Retina (tissue), 1 donor: ENCODE measurements around the gene ZSCAN29.
"Not testable (repeated sequence)": the region's sequence is repeated elsewhere in the genome, so short reads cannot be mapped to it uniquely, and the experiment has no call there.

ENCODE experiments used
- DNase-seq: peaks from one replicate; pipeline ENCODE4 v3.0.0-alpha.2; 2016

Gene ZSCAN29

DNA sequence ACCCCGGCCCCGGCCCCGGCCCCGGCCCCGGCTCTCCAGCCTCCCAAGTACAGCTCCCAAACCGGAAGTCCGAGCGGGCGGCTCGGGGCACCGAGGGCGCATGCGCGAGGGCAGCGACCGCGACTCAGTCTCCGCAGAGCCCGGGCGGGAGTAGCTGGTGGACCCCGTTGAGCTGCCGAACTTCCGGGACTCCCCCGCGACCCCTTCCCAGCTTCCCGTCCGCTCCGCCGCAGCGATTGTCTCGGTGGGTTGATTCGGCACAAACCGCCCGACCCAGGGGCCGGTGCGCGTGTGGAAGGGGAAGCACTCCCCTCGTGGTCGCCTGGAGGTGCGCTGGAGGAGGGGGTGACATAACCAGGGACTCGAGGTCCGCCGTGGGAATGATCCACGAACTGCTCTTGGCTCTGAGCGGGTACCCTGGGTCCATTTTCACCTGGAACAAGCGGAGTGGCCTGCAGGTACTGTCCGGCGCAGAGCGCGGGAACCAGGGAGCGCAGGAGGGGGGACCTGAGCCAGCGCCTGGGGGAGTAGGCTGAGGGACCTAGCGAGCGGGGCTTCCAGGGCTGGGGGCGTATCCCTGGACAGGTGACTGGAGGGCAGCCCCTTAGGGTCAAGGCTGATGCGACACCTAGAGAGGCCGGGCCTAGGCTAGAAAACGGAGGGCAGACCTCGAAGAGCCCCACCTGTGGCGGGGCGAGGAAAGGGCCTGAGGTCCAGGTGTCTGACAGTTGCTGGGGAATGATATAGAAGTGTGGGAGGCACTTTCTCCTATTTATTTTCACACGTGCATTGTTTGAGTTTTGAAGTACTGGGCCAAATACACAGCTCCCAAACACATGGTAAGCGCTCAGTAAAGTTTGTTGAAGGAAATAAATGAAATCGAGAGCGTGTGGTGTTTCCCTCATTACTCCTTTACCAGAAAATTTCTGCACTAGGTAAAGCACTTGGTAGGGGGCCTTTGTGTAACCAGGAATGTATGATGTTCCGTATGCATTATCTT lies at the start of gene ZSCAN29, which contains the start of gene TUBGCP4:
TSS of gene ZSCAN29 (minus strand) at position 69 of the 1,000 bp plus-strand sequence. CDS start 1,130 bp downstream, outside the sequence.
TSS of gene TUBGCP4 (plus strand) at position 127 of the 1,000 bp plus-strand sequence. CDS start at position 381, 254 bp downstream.
- DNase-seq, result peak; percentile 94

DNA sequence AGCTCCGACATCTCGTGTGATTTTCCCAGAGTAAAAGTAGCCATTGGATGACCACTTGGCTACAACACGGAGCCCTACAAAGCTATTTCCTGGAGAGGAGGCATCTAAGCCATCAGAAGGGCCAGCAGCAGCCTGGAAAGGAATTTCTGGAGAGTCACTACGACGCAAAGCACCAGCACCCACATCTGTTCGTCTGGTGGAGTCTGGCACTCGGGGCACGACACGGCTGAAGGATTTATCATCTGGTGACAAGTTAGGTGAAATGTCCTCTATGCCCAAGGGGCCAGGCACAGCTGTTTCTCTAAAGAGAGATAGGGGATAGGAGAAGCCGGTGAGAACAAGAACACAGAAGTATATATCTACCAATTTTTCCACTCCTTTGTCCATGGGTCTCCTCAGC lies 49.6 kb upstream of the ZSCAN29 start:
- no peak for DNase-seq

DNA sequence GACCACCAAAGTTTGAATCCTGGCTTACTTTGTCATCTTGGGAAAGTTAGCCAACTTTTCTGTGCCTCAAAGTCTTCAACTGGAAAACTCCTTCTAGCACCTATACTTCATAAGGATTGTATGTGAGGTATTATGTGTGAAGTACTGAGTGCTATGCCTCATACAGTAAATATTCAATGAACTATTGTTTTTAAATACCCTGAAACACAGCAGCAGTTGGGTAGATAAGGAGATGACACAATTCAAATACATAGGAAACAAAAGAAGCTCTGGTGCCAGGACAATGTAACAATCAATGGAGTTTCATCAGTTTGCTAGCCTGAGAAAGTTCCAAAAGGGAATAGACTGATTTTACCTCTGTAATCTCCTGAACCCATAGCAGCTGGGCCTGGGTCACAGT lies 43.4 kb upstream of the ZSCAN29 start:
- DNase-seq, result no peak

- DNase-seq, result no peak
Observed at GRCh38 chr15:43412096-43412495, 41.3 kb upstream of the ZSCAN29 start.

DNA sequence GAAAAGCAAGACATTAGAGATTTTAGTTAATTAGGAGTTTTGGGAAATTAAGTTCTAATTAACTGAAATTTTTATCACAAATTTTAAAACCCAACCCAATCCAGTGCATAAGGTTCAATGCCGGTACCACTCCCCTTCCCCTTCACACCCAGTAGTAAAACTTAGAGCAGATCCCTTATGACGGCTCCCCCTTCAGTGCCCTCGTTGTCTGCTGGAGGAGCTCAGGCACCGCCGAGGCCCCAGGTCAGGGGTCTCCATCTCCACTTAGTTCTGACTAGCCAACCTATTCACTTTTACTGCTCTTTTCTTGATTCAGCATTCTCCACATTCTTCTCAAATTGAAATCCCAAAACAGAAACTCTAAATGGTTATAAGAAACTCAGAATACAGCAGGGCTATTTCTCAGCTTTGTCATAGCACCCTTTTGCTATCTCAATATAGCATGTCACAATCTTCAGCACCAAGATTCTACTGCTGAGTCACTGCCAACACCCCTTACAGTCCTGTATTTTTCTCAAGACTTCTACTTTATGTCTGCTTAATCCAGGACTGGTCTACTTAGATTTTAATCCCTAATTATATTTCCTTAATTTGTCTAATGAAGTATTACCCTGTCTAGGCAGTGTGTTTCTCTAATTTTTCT lies 39.9 kb upstream of the ZSCAN29 start:
- no peak for DNase-seq

- no peak for DNase-seq
Observed at GRCh38 chr15:43408789-43409188, 37.9 kb upstream of the ZSCAN29 start.

GRCh38 chr15:43406808-43407207 lies 36.0 kb upstream of the ZSCAN29 start:
- DNase-seq, result no peak

- no peak for DNase-seq
Observed at GRCh38 chr15:43406189-43406588, 35.3 kb upstream of the ZSCAN29 start.

GRCh38 chr15:43404130-43404529 lies 33.3 kb upstream of the ZSCAN29 start:
- DNase-seq, result no peak

- DNase-seq, result no peak
Observed at GRCh38 chr15:43403616-43404015, 32.8 kb upstream of the ZSCAN29 start.

DNA sequence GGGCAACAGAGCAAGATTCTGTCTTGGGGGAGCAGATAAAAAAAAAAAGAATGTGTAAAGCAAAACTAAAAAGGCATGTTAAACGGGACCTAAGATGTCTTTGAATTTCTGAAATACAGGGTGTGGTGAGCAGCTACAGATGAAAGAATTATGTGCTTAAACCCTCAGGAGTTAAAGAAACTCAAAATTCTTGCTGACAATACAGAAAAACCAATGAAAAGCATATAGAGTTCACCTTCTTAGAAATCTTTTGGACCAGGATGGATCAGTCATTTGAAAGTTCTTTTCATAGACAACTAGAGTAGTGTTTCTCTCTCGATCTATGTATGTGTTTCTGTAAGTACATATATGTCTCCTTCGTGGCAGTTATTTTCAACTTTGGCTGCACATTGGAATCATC lies 31.4 kb upstream of the ZSCAN29 start:
- no peak for DNase-seq

- not testable (repeated sequence) for DNase-seq
Observed at GRCh38 chr15:43393592-43393991, 22.7 kb upstream of the ZSCAN29 start.

DNA sequence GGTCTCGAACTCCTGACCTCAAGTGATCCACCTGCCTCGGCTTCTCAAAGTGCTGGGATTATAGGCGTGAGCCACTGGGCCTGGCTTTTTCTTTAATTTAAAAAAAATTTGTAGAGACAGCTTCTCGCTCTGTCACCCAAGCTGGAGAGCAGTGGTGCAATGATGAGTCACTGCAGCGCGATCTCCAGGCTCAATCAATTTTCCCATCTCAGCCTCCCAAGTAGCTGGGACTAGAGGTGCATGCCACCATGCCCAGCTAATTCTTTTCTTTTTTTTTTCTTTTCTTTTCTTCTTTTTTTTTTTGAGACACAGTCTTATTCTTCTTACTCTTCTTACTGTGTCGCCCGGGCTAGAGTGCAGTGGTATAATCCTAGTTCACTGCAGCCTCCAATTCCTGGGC lies 19.9 kb upstream of the ZSCAN29 start:
- no peak for DNase-seq

DNA sequence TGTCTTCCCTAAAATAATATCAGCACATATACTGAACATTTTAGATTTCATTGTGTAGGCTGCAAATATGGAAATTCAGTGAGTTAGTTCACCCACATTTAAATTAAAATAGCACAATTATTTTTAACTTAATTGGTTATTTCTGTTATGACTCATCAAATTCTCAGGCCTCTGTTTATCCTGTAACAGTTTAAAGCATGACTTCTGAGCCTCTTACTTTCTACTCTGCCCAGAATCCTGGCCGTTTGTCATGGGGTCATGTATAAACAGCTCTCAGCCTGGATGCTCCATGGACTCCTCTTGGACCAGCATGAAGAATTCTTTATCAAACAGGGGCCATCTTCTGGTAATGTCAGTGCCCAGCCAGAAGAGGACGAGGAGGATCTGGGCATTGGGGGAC lies 12.2 kb upstream of the ZSCAN29 start:
- DNase-seq, result no peak

DNA sequence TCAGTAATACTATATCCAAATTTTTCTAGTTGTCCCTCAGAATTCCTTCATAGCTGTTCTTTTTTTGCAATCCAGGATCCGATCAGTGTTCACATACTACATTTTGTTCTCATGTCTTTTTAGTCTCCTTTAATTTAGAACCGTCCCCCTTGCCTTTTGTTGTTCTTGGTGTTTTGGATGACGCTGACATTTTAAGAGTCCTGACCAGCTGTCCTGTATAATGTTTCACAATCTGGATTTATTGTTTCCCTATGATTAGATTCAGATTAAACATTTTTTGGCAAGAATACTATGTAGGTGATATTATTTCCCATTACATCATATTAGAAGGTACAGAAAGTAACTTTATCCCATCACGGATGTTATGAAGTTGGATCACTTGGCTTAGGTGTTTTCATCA lies 11.5 kb upstream of the ZSCAN29 start:
- no peak for DNase-seq

DNA sequence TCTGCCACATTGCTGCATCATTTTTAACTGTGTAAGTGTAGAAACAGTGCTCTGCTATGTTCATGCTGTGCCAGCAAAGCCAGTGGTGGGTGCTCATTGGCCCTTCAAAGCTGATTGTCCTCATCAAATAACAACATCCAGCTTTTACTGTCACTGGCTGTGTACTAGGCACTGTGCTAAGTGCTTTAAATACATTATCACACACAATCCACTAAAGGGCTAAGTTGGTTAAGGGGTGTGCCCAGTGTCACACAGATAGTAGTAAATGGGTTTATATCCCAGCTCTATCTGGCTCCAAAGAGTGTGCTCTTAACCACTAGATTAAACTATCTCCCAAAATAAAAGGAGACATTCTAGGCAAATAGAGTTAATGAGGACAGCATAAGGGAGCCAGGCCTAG lies 7.8 kb upstream of the ZSCAN29 start:
- no peak for DNase-seq

DNA sequence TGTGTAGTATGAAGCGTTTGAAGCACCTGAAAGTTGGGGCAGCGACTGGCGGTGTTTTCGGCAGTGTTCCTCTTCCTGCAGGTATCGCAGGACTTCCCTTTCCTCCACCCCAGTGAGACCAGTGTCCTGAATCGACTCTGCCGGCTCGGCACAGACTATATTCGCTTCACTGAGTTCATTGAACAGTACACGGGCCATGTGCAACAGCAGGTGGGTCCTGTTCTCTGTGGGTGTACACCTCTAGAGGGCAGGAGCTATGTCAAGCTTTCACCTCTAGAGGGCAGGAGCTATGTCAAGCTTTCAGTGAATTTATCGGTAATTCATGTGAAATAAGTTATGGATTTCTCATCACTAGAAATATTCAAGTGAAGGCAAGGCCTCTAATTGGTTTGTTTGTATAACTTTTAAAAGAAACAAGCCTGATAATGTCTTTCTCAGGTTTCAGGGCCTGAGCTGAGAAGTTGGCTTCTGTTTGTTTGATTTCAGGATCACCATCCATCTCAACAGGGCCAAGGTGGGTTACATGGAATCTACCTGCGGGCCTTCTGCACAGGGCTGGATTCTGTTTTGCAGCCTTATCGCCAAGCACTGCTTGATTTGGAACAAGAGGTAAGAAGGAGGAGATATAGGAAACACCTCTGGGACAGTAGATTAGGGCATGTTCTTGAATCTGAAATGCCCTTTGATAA lies 5.3 kb upstream of the ZSCAN29 start:
- DNase-seq, result peak; percentile 13

DNA sequence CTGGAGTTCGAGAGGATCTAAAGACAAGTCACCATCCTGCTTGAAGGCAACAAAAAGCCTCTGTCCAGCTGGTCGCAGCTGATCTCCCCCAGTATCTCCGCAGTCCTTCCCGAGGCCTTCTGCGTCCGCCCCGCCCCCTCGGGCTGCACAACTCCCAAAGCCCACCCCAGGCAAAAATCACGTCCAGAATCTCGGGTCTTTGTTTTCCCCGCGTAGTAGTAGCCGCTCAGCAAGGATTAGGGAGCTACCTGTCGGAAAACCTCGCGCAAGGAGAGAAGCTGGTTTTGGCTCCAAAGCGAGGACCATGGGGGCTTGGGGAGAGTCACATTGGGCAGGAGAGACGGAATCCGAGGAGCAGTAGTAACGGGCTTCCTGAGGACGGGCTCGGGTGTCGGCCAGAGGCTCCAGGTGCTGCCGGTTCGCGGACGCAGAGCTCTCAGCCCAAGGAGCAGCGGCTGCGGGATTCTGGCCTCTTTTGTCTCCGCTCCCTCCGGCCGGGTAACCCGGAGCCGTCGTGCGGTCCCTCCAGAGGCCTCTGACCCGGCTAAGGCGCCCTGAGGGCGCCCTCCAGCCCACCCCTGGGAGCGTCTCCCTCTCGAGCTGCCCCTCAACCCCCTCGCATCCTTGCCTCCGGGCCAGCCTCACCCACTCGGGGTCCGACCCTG lies 401 bp downstream of the ZSCAN29 start:
- DNase-seq, result no peak

- no peak for DNase-seq
Observed at GRCh38 chr15:43361313-43361903, 9.4 kb downstream of the ZSCAN29 start.

GRCh38 chr15:43360821-43361220 lies 10.0 kb downstream of the ZSCAN29 start:
- DNase-seq, result no peak

DNA sequence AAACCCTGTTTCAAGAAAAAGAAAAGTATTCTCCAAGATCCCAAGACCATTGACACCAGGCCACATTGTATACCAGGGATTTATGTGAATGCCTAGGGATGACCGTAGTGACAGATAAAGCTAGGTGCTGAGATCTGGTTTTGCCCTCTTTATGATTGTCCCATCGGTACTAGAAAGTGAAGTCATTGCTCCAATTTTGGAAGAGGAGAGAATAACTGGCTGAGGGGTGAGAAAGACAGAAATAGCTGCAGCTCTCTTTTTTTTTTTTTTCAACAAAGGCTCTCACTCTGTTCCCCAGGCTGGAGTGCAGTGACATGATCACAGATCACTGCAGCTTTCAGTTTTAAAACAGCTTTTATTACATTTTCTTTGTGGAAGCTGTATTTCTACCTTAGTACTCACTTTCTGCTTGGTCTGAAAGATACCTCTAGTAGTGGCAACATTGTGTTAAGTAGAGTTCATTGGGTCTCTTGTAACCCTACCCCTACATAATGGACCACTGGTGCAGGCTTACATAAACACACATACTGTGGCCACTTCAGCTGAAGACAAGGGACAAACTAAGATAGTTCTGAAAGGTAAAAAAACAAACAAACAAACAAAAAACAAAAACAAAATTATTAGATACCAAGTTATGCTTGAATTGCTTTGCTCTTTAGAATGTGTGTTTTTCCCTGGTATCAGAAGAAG lies 18.0 kb downstream of the ZSCAN29 start:
- no peak for DNase-seq

DNA sequence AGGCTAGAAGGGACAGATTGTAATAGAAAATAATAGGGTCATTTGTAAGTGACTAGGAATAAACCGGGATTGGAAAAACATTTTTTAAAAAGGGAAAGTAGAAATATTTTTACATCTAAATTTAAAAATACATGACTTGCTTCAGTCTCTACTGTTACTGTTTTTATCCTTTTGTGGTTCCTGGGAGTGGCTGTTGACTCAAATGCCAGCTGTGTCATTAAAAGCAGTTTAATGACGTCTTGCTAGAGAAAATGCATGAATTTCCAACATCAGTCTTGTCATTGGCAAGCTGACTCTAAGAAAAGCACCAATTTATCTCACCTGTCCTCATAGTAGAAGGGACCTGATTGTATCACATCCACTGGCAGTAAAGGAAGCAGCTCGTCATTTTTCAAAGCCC lies 23.7 kb downstream of the ZSCAN29 start:
- no peak for DNase-seq
